H9 (cell line): ENCODE data around the gene FAM32A. TPM values are rescaled to one million over a fixed set of nuclear protein-coding genes. Genes with fewer than 3 reads are reported as not detected.

ENCODE experiments used
- DNase-seq: peaks from one replicate; pipeline ENCODE4 v3.0.0-alpha.2; 2017
- H2AFZ ChIP-seq: one replicate; pipeline ENCODE4 v1.6.1; 2013; ENCODE audit warnings: mild to moderate bottlenecking, low read length, control low read depth, moderate library complexity
- H2AK5ac ChIP-seq: 2 replicates; pipeline ENCODE4 v1.6.1; 2013; ENCODE audit warnings: low read length, control low read depth, mixed read lengths; ENCODE audit not compliant: insufficient read length
- H2BK120ac ChIP-seq: one replicate; pipeline ENCODE4 v1.6.1; 2013; ENCODE audit warnings: low read depth, mild to moderate bottlenecking, low read length, control low read depth, inconsistent platforms; ENCODE audit not compliant: poor library complexity, severe bottlenecking
- H2BK12ac ChIP-seq: 2 replicates; pipeline ENCODE4 v1.6.1; 2013; ENCODE audit warnings: low read length, control low read depth, mixed read lengths, low read depth; ENCODE audit not compliant: insufficient read length
- H2BK15ac ChIP-seq: 2 replicates; pipeline ENCODE4 v1.6.1; 2013; ENCODE audit warnings: low read depth, low read length, control low read depth
- H2BK20ac ChIP-seq: one replicate; pipeline ENCODE4 v1.6.1; 2013; ENCODE audit warnings: low read depth, mild to moderate bottlenecking, low read length, control low read depth, inconsistent platforms; ENCODE audit not compliant: poor library complexity, severe bottlenecking
- H2BK5ac ChIP-seq: 2 replicates; pipeline ENCODE4 v1.6.1; 2013; ENCODE audit warnings: low read length, control low read depth, mixed read lengths; ENCODE audit not compliant: insufficient read length
- H3K14ac ChIP-seq: 2 replicates; pipeline ENCODE4 v1.6.1; 2013; ENCODE audit warnings: low read length, control low read depth; ENCODE audit not compliant: insufficient read depth
- H3K18ac ChIP-seq: 2 replicates; pipeline ENCODE4 v1.6.1; 2013; ENCODE audit warnings: low read depth, mild to moderate bottlenecking, mixed read lengths, low read length, control low read depth; ENCODE audit not compliant: insufficient read length
- H3K23ac ChIP-seq: 2 replicates; pipeline ENCODE4 v1.6.1; 2013; ENCODE audit warnings: low read length, control low read depth, mixed read lengths, low read depth; ENCODE audit not compliant: insufficient read length
- H3K23me2 ChIP-seq: 2 replicates; pipeline ENCODE4 v1.6.1; 2013; ENCODE audit warnings: low read depth, mild to moderate bottlenecking, mixed read lengths, low read length, control low read depth; ENCODE audit not compliant: insufficient read length, poor library complexity, severe bottlenecking
- H3K27ac ChIP-seq: 2 replicates; pipeline ENCODE4 v1.5.1; 2013; ENCODE audit warnings: low read length, control low read depth, mixed read lengths, low read depth; ENCODE audit not compliant: insufficient read length
- H3K27me3 ChIP-seq: 2 replicates; pipeline ENCODE4 v1.6.1; 2013; ENCODE audit warnings: low read length, control low read depth, inconsistent platforms; ENCODE audit not compliant: insufficient read depth
- H3K4ac ChIP-seq: 2 replicates; pipeline ENCODE4 v1.6.1; 2013; ENCODE audit warnings: low read depth, mild to moderate bottlenecking, control low read depth, inconsistent platforms, low read length, moderate library complexity
- H3K4me1 ChIP-seq: 2 replicates; pipeline ENCODE4 v1.6.1; 2013; ENCODE audit warnings: low read length, control low read depth, inconsistent platforms; ENCODE audit not compliant: insufficient read depth
- H3K4me2 ChIP-seq: 2 replicates; pipeline ENCODE4 v1.6.1; 2013; ENCODE audit warnings: low read length, control low read depth, mixed read lengths; ENCODE audit not compliant: insufficient read length, insufficient read depth
- H3K56ac ChIP-seq: 2 replicates; pipeline ENCODE4 v1.6.1; 2013; ENCODE audit warnings: low read depth, mild to moderate bottlenecking, mixed read lengths, low read length, control low read depth; ENCODE audit not compliant: insufficient read length
- H3K79me1 ChIP-seq: 2 replicates; pipeline ENCODE4 v1.6.1; 2013; ENCODE audit warnings: low read depth, mild to moderate bottlenecking, moderate library complexity, low read length, control low read depth, inconsistent platforms; ENCODE audit not compliant: insufficient read depth, poor library complexity, severe bottlenecking
- H3K79me2 ChIP-seq: 2 replicates; pipeline ENCODE4 v1.6.1; 2013; ENCODE audit warnings: low read length, control low read depth, inconsistent platforms; ENCODE audit not compliant: insufficient read depth
- H3K9ac ChIP-seq: 2 replicates; pipeline ENCODE4 v1.6.1; 2013; ENCODE audit warnings: low read length, control low read depth, mixed read lengths; ENCODE audit not compliant: insufficient read length; ENCODE audit errors: extremely low read depth
- H3K9me3 ChIP-seq: one replicate; pipeline ENCODE4 v1.6.1; 2013; ENCODE audit warnings: low read depth, low read length, inconsistent platforms; ENCODE audit not compliant: control insufficient read depth
- H3T11ph ChIP-seq: one replicate; pipeline ENCODE4 v1.6.1; 2013; ENCODE audit warnings: mild to moderate bottlenecking, low read length, control low read depth, inconsistent platforms
- H4K20me1 ChIP-seq: one replicate; pipeline ENCODE4 v1.6.1; 2013; ENCODE audit not compliant: control insufficient read depth, insufficient read length, insufficient read depth
- H4K5ac ChIP-seq: 2 replicates; pipeline ENCODE4 v1.6.1; 2013; ENCODE audit warnings: low read depth, mild to moderate bottlenecking, mixed read lengths, low read length, control low read depth; ENCODE audit not compliant: insufficient read length
- H4K8ac ChIP-seq: replicated peaks from 2 replicates; pipeline ENCODE4 v1.6.1; 2013; ENCODE audit warnings: low read length, control low read depth, mixed read lengths, low read depth; ENCODE audit not compliant: insufficient read length
- H4K91ac ChIP-seq: 2 replicates; pipeline ENCODE4 v1.6.1; 2013; ENCODE audit warnings: low read depth, mild to moderate bottlenecking, moderate library complexity, mixed read lengths, low read length, control low read depth; ENCODE audit not compliant: insufficient read length
- H3K27ac Mint-ChIP-seq, 3 experiments: 2 replicates in 2 of 3; 3 replicates in 1 of 3; pipeline ENCODE4 v1.8.0; 2020 to 2021; ENCODE audit warnings: mixed read lengths in 3 of 3, mild to moderate bottlenecking in 1 of 3, moderate library complexity in 1 of 3
- H3K27me3 Mint-ChIP-seq: 2 replicates; pipeline ENCODE4 v1.8.0; 2021; ENCODE audit warnings: low read depth, mild to moderate bottlenecking, moderate library complexity, mixed read lengths
- H3K36me3 Mint-ChIP-seq, 3 experiments: 2 replicates in 2 of 3; 3 replicates in 1 of 3; pipeline ENCODE4 v1.8.0; 2020 to 2021; ENCODE audit warnings: low read depth in 3 of 3, mixed read lengths in 3 of 3; ENCODE audit not compliant: insufficient read depth in 1 of 3
- H3K4me1 Mint-ChIP-seq, 2 experiments: 2 replicates each; pipeline ENCODE4 v1.8.0; 2020; ENCODE audit warnings: mixed read lengths in 2 of 2
- H3K4me3 Mint-ChIP-seq, 2 experiments: 2 replicates in 1 of 2; 3 replicates in 1 of 2; pipeline ENCODE4 v1.8.0; 2020 to 2021; ENCODE audit warnings: mild to moderate bottlenecking in 2 of 2, mixed read lengths in 2 of 2, moderate library complexity in 1 of 2
- H3K9me3 Mint-ChIP-seq, 2 experiments: 2 replicates in 1 of 2; 3 replicates in 1 of 2; pipeline ENCODE4 v1.8.0; 2020; ENCODE audit warnings: mild to moderate bottlenecking in 2 of 2, mixed read lengths in 2 of 2, moderate library complexity in 1 of 2
- CTCF ChIP-seq: fragments of 200-600 bp; sonication (generic); conservative IDR thresholded peaks from 3 replicates; pipeline ENCODE4 v1.8.0; 2021; ENCODE audit warnings: antibody characterized with exemption, mild to moderate bottlenecking
- WGBS: extraction: QIAGEN DNeasy Blood & Tissue Kit; methylation state at CpG from one replicate; pipeline ENCODE4 v1.1.7; 2013; ENCODE audit warnings: missing lambda C conversion rate, low lambda C conversion rate, mixed read lengths; ENCODE audit not compliant: insufficient read length; ENCODE audit errors: extremely low coverage; 5-methylcytosine and 5-hydroxymethylcytosine counted together
- total RNA-seq: library from RNA; stranded (reverse); gene quantifications from 2 replicates; pipeline ENCODE4 v1.2.1, GENCODE V29; 2021

Gene FAM32A
- total RNA-seq, 1 experiment from 2014 or later = 91.9 TPM

- H3K79me2 ChIP-seq = no peaks in the 10 kb centered on the region
- H3K27me3 ChIP-seq = no peaks in the 10 kb centered on the region
- H3K56ac ChIP-seq = no peak overlapping the region
- H3T11ph ChIP-seq = no peak overlapping the region
- H3K14ac ChIP-seq = no peak overlapping the region
- H3K27me3 Mint-ChIP-seq = peaks cover 4% of the 10 kb centered on the region; the same call in 1 of the 2 replicates
- DNase-seq = no peak
- peak overlapping the region; percentile 6 to 90 (median 48); a peak in 3 of 7 replicates for H3K27ac Mint-ChIP-seq
- no CpG with 5 or more reads among the region's 32 CpGs for WGBS
- H4K5ac ChIP-seq = no peak overlapping the region
- no peak overlapping the region for H2BK120ac ChIP-seq
- no peak overlapping the region for H2BK12ac ChIP-seq
- TF ChIP-seq CTCF = no peak
- no peak overlapping the region for H3K18ac ChIP-seq
- no peak overlapping the region for H2BK20ac ChIP-seq
- no peak overlapping the region for H3K4me3 Mint-ChIP-seq
- H3K23me2 ChIP-seq = no peaks in the 10 kb centered on the region
- H3K4ac ChIP-seq = no peak overlapping the region
- H3K27ac ChIP-seq = no peak overlapping the region
- no peak overlapping the region for H4K91ac ChIP-seq
- H2AFZ ChIP-seq = no peak overlapping the region
- no peaks in the 10 kb centered on the region for H3K9me3 ChIP-seq
- H3K4me1 Mint-ChIP-seq = no peaks in the 10 kb centered on the region
- H3K4me1 ChIP-seq = no peaks in the 10 kb centered on the region
- no peak overlapping the region for H2AK5ac ChIP-seq
- H2BK15ac ChIP-seq = no peak overlapping the region
- H3K36me3 Mint-ChIP-seq = peaks cover 27 to 42% (median 36%) of the 10 kb centered on the region in 3 experiments
- peaks cover 22 to 27% of the 10 kb centered on the region in 2 experiments for H3K9me3 Mint-ChIP-seq
- no peak overlapping the region for H3K23ac ChIP-seq
- H3K9ac ChIP-seq = no peak overlapping the region
- H4K8ac ChIP-seq = no peak overlapping the region
- H3K79me1 ChIP-seq = no peaks in the 10 kb centered on the region
- no peak overlapping the region for H2BK5ac ChIP-seq
- H3K4me2 ChIP-seq = no peak overlapping the region
- no peaks in the 10 kb centered on the region for H4K20me1 ChIP-seq
Measured at GRCh38 chr19:16224293-16225045, 39.3 kb downstream of the FAM32A start.
